Measurements from ENCODE around the gene ZNF496. TPM values are rescaled to one million over a fixed set of nuclear protein-coding genes. Genes with fewer than 3 reads are reported as not detected.
A peak's percentile ranks its signal among the peaks of the same experiment; 100 is the strongest.

Gene ZNF496
- total and polyA plus RNA-seq, 2 of the 13 experiments (the other 11 are each of a cell fraction or from before 2014, with no cell fraction given) = 14.8 to 18.6 TPM

GRCh38 chr1:247331172-247331524 is 519 bp downstream of the ZNF496 start (continued):
- TF ChIP-seq REST (IDR thresholded peaks at IDR 0.05; ENCODE audit: borderline replicate concordance in 1 of 2, low read depth in 1 of 2, low read length in 2 of 2) (no peak), SAFB2 (CRISPR knock-in tag; IDR thresholded peaks at IDR 0.05; ENCODE audit: borderline replicate concordance, low read depth) (no peak), AKAP8 (CRISPR knock-in tag; IDR thresholded peaks at IDR 0.05) (no peak), ZNF414 (CRISPR knock-in tag; IDR thresholded peaks at IDR 0.05) (no peak), ZNF282 (IDR thresholded peaks at IDR 0.05; ENCODE audit: partially characterized antibody) (no peak), SP140L (CRISPR knock-in tag; IDR thresholded peaks at IDR 0.05; ENCODE audit: borderline replicate concordance) (no peak), RAD21 (CRISPR knock-in tag; IDR thresholded peaks at IDR 0.05) (no peak), ZZZ3 (CRISPR knock-in tag; IDR thresholded peaks at IDR 0.05; ENCODE audit: borderline replicate concordance) (no peak), ATF7-NPFF (CRISPR knock-in tag; IDR thresholded peaks at IDR 0.05; ENCODE audit: low read depth) (no peak), ZNF558 (CRISPR knock-in tag; IDR thresholded peaks at IDR 0.05; ENCODE audit: borderline replicate concordance) (no peak), ZSCAN9 (CRISPR knock-in tag; IDR thresholded peaks at IDR 0.05; ENCODE audit: borderline replicate concordance) (no peak), ZBTB42 (CRISPR knock-in tag; IDR thresholded peaks at IDR 0.05) (no peak), ZNF737 (CRISPR knock-in tag; IDR thresholded peaks at IDR 0.05; ENCODE audit: borderline replicate concordance) (no peak), BRF2 (CRISPR knock-in tag; IDR thresholded peaks at IDR 0.05) (no peak), SMYD3 (CRISPR knock-in tag; IDR thresholded peaks at IDR 0.05) (no peak)
- TF ChIP-seq, protein P1, sequence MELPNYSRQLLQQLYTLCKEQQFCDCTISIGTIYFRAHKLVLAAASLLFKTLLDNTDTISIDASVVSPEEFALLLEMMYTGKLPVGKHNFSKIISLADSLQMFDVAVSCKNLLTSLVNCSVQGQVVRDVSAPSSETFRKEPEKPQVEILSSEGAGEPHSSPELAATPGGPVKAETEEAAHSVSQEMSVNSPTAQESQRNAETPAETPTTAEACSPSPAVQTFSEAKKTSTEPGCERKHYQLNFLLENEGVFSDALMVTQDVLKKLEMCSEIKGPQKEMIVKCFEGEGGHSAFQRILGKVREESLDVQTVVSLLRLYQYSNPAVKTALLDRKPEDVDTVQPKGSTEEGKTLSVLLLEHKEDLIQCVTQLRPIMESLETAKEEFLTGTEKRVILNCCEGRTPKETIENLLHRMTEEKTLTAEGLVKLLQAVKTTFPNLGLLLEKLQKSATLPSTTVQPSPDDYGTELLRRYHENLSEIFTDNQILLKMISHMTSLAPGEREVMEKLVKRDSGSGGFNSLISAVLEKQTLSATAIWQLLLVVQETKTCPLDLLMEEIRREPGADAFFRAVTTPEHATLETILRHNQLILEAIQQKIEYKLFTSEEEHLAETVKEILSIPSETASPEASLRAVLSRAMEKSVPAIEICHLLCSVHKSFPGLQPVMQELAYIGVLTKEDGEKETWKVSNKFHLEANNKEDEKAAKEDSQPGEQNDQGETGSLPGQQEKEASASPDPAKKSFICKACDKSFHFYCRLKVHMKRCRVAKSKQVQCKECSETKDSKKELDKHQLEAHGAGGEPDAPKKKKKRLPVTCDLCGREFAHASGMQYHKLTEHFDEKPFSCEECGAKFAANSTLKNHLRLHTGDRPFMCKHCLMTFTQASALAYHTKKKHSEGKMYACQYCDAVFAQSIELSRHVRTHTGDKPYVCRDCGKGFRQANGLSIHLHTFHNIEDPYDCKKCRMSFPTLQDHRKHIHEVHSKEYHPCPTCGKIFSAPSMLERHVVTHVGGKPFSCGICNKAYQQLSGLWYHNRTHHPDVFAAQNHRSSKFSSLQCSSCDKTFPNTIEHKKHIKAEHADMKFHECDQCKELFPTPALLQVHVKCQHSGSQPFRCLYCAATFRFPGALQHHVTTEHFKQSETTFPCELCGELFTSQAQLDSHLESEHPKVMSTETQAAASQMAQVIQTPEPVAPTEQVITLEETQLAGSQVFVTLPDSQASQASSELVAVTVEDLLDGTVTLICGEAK (IDR thresholded peaks at IDR 0.05) = no peak
- TF ChIP-seq, protein P1 (CRISPR knock-in tag; IDR thresholded peaks at IDR 0.05) = 0 out of 2 replicates have a peak, but pooled peaks have one; percentile 32
